Measurements from ENCODE around the gene DKK1. TPM values are rescaled to one million over a fixed set of nuclear protein-coding genes. Genes with fewer than 3 reads are reported as not detected.

The DKK1 gene
- polyA plus RNA-seq, 2 of the 4 experiments (the other 2 are of a cell fraction): 117 to 375 TPM

GRCh38 chr10:52322936-52323335 is 8.9 kb downstream of the DKK1 start:
- H3K4me1 ChIP-seq: peaks cover 31% of the 10 kb centered on the region
- CTCF ChIA-PET: interaction anchor here (1.2 to 1.7 kb wide), 3 partner anchors 9 to 166 kb away, joined by 4 to 8 read pairs (median 5); partner anchors contain the start of gene DKK1
- no peak overlapping the region for H3K4me3 ChIP-seq

GRCh38 chr10:52326382-52326781 is 12.3 kb downstream of the DKK1 start:
- CTCF ChIA-PET: interaction anchor here (0.9 to 1.9 kb wide), 3 partner anchors 12 to 127 kb away, joined by 3 to 7 read pairs (median 3); partner anchors contain the start of gene DKK1
- ATAC-seq (peak; percentile 40 to 50; a peak in 2 of 6 replicates), DNase-seq (ENCODE audit: low read depth in 1 of 2, low spot score in 1 of 2) (no peak), FAIRE-seq (no peak)
- WGBS (ENCODE audit: missing lambda C conversion rate): 83% methylated on average over 2 of the region's 2 CpGs
- TF ChIP-seq KDM5A (IDR thresholded peaks at IDR 0.05) (no peak), ZSCAN20 (CRISPR knock-in tag; IDR thresholded peaks at IDR 0.05) (no peak)
- H3K4me2 ChIP-seq: no peak overlapping the region
- no peak overlapping the region for H3K4me3 ChIP-seq
- POLR2A ChIA-PET: no interaction called here
- peak overlapping the region in 1 of 2 experiments; percentile 37; a peak in 1 of 6 replicates for H3K27ac ChIP-seq
- H3K9me3 ChIP-seq: no peaks in the 10 kb centered on the region
- peaks cover 13% of the 10 kb centered on the region; the same call in 1 of the 3 replicates for H3K4me1 ChIP-seq

More at GRCh38 chr10:52322936-52323335, 8.9 kb downstream of the DKK1 start:
- Histone ChIP-seq H3K9me3 (peaks cover 9% of the 10 kb centered on the region; the same call in 2 of the 3 replicates), H3K4me2 (no peak overlapping the region), H3K27ac (peak overlapping the region in 1 of 2 experiments; percentile 54; a peak in 3 of 6 replicates)
- no peak for ATAC-seq
- no peak for DNase-seq (ENCODE audit: low read depth in 1 of 2, low spot score in 1 of 2)
- TF ChIP-seq SREBF2 (IDR thresholded peaks at IDR 0.05) (no peak), CHD4 (IDR thresholded peaks at IDR 0.05; ENCODE audit: borderline replicate concordance) (no peak), RAD21 (conservative IDR thresholded peaks at IDR 0.05 in 1 of 2, IDR thresholded peaks at IDR 0.05 in 1 of 2) (no peak), ZNF302 (CRISPR knock-in tag; IDR thresholded peaks at IDR 0.05) (no peak)
- FAIRE-seq: no peak
- WGBS (ENCODE audit: missing lambda C conversion rate): 93% methylated on average over 1 of the region's 1 CpG
- POLR2A ChIA-PET: no interaction called here

- no peak for DNase-seq (ENCODE audit: low read depth in 1 of 2, low spot score in 1 of 2)
- peaks cover 47% of the 10 kb centered on the region for H3K4me1 ChIP-seq
- peak overlapping the region; percentile 68 to 70 for H3K27ac ChIP-seq
- H3K4me2 ChIP-seq: peak overlapping the region; percentile 60; the same call in 1 of the 3 replicates
- POLR2A ChIA-PET: no interaction called here
- ATAC-seq: peak in 1 of 2 experiments; percentile 54; a peak in 3 of 6 replicates
- TF ChIP-seq NR3C1 (IDR thresholded peaks at IDR 0.05) (no peak), FOSL2 (IDR thresholded peaks at IDR 0.05) (no peak), FOSL2 (CRISPR knock-in tag; IDR thresholded peaks at IDR 0.05) (no peak), POLR2AphosphoS2 (conservative IDR thresholded peaks at IDR 0.05; ENCODE audit: low read length) (no peak), POLR2A (IDR thresholded peaks at IDR 0.05; ENCODE audit: low read length) (no peak), ZFP36 (IDR thresholded peaks at IDR 0.05; ENCODE audit: borderline replicate concordance, partially characterized antibody) (no peak), RCOR1 (IDR thresholded peaks at IDR 0.05; ENCODE audit: low read depth, low read length) (no peak), ELK1 (IDR thresholded peaks at IDR 0.05; ENCODE audit: low read depth, low read length) (no peak), KDM5A (IDR thresholded peaks at IDR 0.05) (no peak), TP53 (CRISPR knock-in tag; IDR thresholded peaks at IDR 0.05) (no peak), FOSB (CRISPR knock-in tag; IDR thresholded peaks at IDR 0.05) (no peak), ESRRA (IDR thresholded peaks at IDR 0.05; ENCODE audit: borderline replicate concordance, low read length) (no peak), HEYL (CRISPR knock-in tag; IDR thresholded peaks at IDR 0.05) (no peak)
- TF ChIP-seq, protein P1, sequence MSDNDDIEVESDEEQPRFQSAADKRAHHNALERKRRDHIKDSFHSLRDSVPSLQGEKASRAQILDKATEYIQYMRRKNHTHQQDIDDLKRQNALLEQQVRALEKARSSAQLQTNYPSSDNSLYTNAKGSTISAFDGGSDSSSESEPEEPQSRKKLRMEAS (IDR thresholded peaks at IDR 0.05): no peak
- TF ChIP-seq, protein P2, sequence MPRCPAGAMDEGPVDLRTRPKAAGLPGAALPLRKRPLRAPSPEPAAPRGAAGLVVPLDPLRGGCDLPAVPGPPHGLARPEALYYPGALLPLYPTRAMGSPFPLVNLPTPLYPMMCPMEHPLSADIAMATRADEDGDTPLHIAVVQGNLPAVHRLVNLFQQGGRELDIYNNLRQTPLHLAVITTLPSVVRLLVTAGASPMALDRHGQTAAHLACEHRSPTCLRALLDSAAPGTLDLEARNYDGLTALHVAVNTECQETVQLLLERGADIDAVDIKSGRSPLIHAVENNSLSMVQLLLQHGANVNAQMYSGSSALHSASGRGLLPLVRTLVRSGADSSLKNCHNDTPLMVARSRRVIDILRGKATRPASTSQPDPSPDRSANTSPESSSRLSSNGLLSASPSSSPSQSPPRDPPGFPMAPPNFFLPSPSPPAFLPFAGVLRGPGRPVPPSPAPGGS (IDR thresholded peaks at IDR 0.05): no peak
- CTCF ChIA-PET: interaction anchor here (0.7 to 1.5 kb wide), 3 partner anchors 17 to 142 kb away, joined by 3 read pairs; partner anchors contain the start of gene DKK1
- FAIRE-seq: no peak
- WGBS (ENCODE audit: missing lambda C conversion rate): 76% methylated on average over 3 of the region's 3 CpGs
- no peaks in the 10 kb centered on the region for H3K9me3 ChIP-seq
- H3K4me3 ChIP-seq: no peak overlapping the region
Observed at GRCh38 chr10:52331638-52332364, 17.7 kb downstream of the DKK1 start.

Measured in A549 (cell line).